GM12864 (cell line): Measurements from ENCODE around the gene SUZ12.
"Not testable (repeated sequence)": the region's sequence is repeated elsewhere in the genome, so short reads cannot be mapped to it uniquely, and the experiment has no call there.

Source experiments
- DNase-seq: peaks from one replicate; pipeline ENCODE4 v3.0.0-alpha.2; 2011; ENCODE audit warnings: low read depth
- H3K4me3 ChIP-seq: 2 replicates; pipeline ENCODE4 v1.5.1; 2011; ENCODE audit warnings: mild to moderate bottlenecking, low read depth, low read length, control low read depth
- TF ChIP-seq, protein P1 (sequence below): IDR thresholded peaks from 2 replicates; pipeline ENCODE4 v1.5.1; 2011; ENCODE audit warnings: low read depth, mild to moderate bottlenecking, moderate library complexity, low read length, control low read depth, inconsistent platforms; ENCODE audit errors: missing control alignments

The SUZ12 gene

DNA sequence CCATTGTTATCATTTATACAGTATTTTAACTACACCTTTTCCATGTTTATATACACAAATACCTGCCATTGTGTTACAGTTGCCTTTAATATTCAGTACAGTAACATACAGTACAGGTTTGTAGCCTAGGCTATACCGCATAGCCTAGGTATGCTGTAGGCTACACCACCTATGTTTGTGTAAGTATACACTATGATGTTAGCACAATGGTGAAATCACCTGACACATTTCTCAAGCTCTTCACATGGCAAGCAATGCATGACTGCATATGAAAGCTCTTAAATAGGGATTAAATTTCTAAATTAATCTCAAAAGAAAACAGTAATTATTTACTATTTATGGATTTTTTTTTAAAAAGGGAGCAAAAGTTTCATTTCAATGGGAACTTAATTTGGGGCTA, 82.4 kb downstream of the SUZ12 start:
- no peak for DNase-seq
- H3K4me3 ChIP-seq, result no peak overlapping the region
- TF ChIP-seq, protein P1, sequence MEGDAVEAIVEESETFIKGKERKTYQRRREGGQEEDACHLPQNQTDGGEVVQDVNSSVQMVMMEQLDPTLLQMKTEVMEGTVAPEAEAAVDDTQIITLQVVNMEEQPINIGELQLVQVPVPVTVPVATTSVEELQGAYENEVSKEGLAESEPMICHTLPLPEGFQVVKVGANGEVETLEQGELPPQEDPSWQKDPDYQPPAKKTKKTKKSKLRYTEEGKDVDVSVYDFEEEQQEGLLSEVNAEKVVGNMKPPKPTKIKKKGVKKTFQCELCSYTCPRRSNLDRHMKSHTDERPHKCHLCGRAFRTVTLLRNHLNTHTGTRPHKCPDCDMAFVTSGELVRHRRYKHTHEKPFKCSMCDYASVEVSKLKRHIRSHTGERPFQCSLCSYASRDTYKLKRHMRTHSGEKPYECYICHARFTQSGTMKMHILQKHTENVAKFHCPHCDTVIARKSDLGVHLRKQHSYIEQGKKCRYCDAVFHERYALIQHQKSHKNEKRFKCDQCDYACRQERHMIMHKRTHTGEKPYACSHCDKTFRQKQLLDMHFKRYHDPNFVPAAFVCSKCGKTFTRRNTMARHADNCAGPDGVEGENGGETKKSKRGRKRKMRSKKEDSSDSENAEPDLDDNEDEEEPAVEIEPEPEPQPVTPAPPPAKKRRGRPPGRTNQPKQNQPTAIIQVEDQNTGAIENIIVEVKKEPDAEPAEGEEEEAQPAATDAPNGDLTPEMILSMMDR, result no peak

DNA sequence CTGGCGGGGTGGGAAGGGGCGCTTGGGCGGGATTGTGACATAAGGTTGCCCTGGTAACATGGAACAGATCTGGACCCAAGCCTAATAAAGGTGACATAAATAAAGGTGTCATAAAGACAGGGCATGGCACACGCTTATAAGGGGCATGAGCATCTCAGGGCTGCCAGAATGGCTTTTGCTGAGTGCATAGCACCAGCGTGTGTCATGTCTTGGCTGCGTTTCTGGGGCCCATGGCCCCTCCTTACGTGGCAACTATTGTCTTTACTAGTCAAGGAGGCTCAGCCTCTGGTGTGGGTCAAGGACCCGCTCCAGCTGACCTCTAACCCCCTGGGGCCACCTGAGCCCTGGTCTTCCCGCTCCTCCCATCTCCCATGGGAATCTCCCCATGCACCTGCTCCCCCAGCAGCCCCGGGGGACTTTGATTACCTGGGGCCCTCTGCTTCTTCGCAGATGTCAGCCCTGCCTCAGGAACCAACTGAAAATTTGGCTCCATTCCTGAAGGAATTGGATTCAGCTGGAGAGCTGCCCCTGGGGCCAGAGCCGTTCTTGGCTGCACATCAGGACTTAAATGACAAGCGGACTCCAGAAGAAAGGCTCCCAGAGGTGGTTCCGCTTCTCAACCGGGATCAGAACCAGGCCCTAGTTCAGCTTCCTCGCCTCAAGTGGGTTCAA, 84.3 kb downstream of the SUZ12 start:
- TF ChIP-seq, protein P1, result no peak
- no peak overlapping the region for H3K4me3 ChIP-seq
- DNase-seq, result no peak

DNA sequence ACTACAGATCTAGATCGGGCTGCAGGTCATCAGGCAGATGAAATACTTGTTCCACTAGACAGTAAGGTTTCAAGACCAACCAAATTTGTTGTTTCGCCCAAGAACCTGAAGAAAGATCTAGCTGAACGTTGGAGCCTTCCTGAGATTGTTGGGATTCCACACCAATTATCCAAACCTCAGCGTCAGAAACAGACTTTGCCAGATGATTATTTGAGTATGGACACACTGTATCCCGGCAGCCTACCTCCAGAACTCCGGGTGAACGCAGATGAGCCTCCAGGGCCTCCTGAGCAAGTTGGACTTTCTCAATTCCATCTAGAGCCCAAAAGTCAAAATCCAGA, 84.8 kb downstream of the SUZ12 start:
- no peak for DNase-seq
- H3K4me3 ChIP-seq, result no peak overlapping the region
- TF ChIP-seq, protein P1, result no peak

DNA sequence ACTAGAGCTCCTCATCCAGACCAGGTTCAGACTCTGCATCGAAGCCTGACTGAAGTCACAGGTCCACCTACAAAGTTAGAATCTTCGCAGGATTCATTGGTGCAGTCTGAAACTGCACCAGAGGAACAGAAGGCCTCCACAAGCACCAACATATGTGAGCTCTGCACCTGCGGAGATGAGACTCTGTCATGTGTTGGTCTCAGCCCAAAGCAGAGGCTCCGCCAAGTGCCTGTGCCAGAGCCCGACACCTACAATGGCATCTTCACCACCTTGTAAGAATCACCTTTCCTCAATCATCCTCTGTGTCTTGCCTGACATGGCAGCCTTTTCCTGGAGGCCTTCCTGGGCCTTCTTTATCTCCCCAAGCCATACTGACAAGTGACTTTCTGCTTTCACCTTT, 85.7 kb downstream of the SUZ12 start:
- DNase-seq, H3K4me3 ChIP-seq: not testable (repeated sequence)

DNA sequence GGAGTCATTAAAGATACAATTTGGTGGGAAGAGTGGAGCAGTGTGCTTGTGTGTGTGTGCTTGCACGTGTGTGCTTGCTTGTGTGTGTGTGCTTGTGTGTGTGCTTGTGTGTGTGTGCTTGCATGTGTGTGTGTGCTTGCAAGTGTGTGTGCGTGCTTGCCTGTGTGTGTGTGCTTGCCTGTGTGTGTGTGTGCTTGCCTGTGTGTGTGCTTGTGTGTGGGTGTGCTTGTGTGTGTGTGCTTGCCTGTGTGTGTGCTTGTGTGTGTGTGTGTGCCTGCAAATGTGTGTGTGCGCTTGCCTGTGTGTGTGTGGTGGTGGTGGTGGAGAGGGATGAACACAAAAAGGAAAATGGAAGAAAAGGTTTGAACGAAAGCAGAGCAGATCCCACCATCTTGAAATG, 90.5 kb downstream of the SUZ12 start:
- H3K4me3 ChIP-seq, DNase-seq: not testable (repeated sequence)

DNA sequence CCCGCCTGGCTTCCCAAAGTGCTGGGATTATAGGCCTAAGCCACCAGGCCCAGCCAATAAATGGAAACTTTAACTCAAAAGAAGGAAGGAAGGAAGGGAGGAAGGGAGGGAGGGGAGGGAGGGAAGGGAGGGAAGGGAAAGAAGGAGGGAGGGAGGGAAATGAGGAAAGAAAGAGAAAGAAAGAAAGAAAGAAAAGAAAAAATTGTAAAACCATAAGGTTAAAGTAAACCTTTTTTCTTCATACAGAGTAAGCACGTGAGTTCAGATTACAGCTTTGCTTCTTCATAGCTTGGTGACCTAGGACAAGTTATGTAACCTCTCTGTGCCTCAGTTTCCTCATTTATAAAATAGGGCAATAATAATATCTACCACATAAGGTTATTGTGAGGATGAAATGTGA, 96.4 kb downstream of the SUZ12 start:
- H3K4me3 ChIP-seq, result no peak overlapping the region
- TF ChIP-seq, protein P1, result no peak
- no peak for DNase-seq

DNA sequence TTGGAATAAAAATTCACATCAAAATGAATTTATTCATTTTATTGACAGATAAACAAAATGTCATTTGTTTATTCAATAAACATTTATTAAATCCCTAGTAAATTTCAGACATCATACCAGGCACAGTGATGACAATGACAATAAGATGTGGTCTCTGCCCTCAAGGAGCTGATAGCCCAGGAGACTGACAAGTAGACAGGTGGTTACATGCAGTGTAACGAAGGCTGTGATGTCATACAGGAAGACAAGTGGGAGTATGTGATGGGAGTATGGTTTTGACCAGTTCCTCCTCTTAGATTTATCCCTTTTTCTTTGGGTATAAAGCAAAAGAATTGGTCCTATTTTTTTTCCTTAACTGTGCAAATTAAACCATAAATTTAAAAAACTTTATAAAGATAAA, 97.0 kb downstream of the SUZ12 start:
- DNase-seq, H3K4me3 ChIP-seq: not testable (repeated sequence)

DNA sequence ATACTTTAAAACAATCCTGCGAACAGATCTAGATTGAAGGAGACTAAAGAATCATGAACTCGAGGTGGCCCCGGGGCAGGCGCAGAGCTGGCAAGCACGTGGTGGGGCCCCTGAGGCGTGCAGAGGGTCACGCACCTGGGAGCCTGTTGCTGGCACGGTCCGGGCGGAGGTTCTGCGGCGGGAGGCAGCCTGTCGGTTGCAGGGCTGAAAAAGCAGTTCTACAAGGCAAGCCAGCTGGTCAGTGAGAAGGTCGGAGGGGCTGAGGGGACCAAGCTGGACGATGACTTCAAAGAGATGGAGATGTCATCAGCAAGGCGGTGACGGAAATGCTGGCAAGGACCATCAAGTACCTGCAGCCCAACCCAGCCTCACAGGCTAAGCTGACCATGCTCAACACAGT, 103.4 kb downstream of the SUZ12 start:
- DNase-seq, H3K4me3 ChIP-seq: not testable (repeated sequence)

DNA sequence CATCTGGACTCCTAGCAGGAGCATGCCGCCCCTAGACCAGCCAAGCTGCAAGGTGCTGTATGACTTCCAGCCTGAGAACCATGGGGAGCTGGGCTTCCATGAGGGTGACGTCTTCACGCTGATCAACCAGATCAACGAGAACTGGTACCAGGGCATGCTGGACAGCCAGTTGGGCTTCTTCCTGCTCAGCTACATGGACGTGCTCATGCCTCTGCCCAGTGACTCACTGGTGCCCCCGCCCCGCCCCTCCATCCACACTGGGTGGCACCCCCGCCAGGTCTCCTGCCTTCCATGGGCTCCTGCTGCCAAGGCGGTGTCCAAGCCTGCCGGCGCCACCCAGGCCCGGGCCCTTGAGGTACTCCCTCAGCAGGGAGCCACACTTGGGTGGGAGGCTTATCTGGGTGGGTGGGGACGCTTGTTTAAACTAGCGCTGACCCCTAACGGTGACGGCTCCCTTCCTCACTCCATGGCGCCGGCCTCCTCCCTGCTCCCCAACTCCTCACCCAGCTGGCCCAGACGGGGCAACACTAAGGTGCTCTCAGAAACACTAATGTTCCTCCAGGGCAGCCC, 104.6 kb downstream of the SUZ12 start:
- DNase-seq, H3K4me3 ChIP-seq: not testable (repeated sequence)

DNA sequence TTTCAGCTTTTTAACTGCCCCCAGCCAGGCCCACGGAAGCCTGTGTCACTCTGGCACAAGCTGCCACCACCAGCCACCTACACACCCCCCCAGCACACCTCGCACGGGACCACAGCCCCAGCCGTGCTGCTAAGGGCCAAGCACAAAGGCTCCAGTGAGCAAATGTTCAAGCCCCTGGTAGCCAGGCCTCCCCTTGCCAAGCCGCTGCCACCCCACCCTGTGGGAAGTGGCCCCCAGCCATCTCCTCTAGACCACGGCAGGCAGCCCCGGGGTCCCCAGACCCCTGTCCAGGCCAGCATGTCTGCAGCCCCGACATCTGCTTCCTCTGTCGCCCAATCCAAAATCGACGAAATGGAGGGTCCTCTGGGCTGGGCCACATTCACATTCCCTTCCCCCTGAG, 105.5 kb downstream of the SUZ12 start:
- not testable (repeated sequence) for H3K4me3 ChIP-seq, DNase-seq

DNA sequence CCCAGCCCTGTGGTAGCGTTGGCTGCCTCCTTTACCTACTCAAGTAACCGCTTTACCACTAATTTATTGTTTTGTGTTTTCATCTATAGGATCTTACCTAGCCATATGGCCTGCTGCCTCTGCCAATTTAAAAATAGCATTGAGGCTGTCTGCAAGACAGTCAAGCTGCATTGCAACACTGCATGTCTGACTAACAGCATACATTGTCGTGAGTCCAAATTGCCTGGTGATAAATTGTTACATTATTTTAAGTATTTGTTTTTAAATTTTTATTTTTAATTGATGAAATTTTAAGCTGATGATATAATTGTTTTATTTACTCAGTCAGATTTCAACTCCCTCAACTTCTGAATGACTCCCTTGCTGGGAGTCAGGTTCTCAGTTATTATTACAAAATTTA, 108.8 kb downstream of the SUZ12 start:
- H3K4me3 ChIP-seq, DNase-seq: not testable (repeated sequence)

DNA sequence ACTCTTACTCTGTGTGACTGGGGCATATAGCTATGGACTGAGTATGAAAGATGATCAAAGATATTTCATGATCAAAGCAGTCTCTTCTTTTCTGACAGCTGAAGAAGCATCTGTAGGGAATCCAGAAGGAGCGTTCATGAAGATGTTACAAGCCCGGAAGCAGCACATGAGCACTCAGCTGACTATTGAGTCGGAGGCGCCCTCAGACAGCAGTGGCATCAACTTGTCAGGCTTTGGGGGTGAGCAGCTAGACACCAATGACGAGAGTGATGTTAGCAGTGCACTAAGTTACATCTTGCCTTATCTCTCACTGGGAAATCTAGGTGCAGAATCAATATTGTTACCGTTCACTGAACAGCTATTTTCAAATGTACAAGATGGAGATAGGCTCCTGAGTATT, 110.9 kb downstream of the SUZ12 start:
- not testable (repeated sequence) for DNase-seq, H3K4me3 ChIP-seq
